AG09309 (cell line): ENCODE data around the gene IL21R.

Source experiments
- DNase-seq: peaks from one replicate; pipeline ENCODE4 v3.0.0-alpha.2; 2010; ENCODE audit warnings: low read depth
- H3K4me3 ChIP-seq: 2 replicates; pipeline ENCODE4 v1.5.1; 2011; ENCODE audit warnings: mild to moderate bottlenecking, low read depth, low read length, moderate library complexity; ENCODE audit not compliant: control insufficient read depth
- CTCF ChIP-seq: IDR thresholded peaks from 2 replicates; pipeline ENCODE4 v1.5.1; 2011; ENCODE audit warnings: mild to moderate bottlenecking, low read depth, low read length, inconsistent platforms; ENCODE audit not compliant: insufficient read depth, control insufficient read depth; ENCODE audit errors: missing control alignments

Gene IL21R

GRCh38 chr16:27383556-27384243 lies 18.3 kb upstream of the IL21R start:
- no peak for DNase-seq
- TF ChIP-seq CTCF, result no peak
- no peak overlapping the region for H3K4me3 ChIP-seq

GRCh38 chr16:27384425-27384824 lies 17.5 kb upstream of the IL21R start:
- no peak for TF ChIP-seq CTCF
- H3K4me3 ChIP-seq, result no peak overlapping the region
- DNase-seq, result no peak

GRCh38 chr16:27385398-27385797 lies 16.6 kb upstream of the IL21R start:
- DNase-seq, result no peak
- TF ChIP-seq CTCF, result no peak
- no peak overlapping the region for H3K4me3 ChIP-seq

- H3K4me3 ChIP-seq, result no peak overlapping the region
- no peak for TF ChIP-seq CTCF
- no peak for DNase-seq
Observed at GRCh38 chr16:27386674-27387073, 15.3 kb upstream of the IL21R start.

- no peak for DNase-seq
- H3K4me3 ChIP-seq, result no peak overlapping the region
- TF ChIP-seq CTCF, result no peak
Observed at GRCh38 chr16:27387724-27388123, 14.2 kb upstream of the IL21R start.

GRCh38 chr16:27389272-27389961 lies 12.6 kb upstream of the IL21R start:
- TF ChIP-seq CTCF, result no peak
- DNase-seq, result no peak
- no peak overlapping the region for H3K4me3 ChIP-seq
